ENCODE data around the gene ZNF644. TPM values are rescaled to one million over a fixed set of nuclear protein-coding genes. Genes with fewer than 3 reads are reported as not detected.
"Not testable (repeated sequence)": the region's sequence is repeated elsewhere in the genome, so short reads cannot be mapped to it uniquely, and the experiment has no call there.

Gene ZNF644
- total and polyA plus RNA-seq, 2 experiments from 2014 or later, result 37.9 to 43.6 TPM

DNA sequence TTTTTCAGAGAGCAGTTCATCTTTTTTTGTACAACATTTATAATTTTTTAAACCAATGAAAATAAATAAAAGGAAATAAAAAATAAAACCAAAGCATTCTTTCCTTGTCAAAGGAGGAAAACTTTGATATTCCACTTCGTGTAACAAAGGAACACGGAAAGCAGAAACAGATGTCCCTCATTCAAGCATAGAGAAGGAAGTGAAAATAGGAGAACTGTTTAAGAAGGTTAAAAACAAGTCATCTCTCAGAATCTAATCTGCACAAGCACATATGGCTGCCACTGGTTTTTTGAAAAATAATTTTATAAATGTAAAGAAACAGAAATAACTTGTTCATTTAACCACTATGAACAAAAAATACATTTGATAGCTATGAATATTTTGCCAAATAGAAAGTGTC is 35.9 kb upstream of the ZNF644 start:
- no peak for TF ChIP-seq CTCF (IDR thresholded peaks at IDR 0.05; ENCODE audit: low read depth, low read length)
- H3K27me3 ChIP-seq, result no peaks in the 10 kb centered on the region
- H3K4me1 ChIP-seq (ENCODE audit: low read depth), result no peaks in the 10 kb centered on the region
- H3K9me3 ChIP-seq (ENCODE audit: low read depth), result peaks cover 2% of the 10 kb centered on the region
- no peak overlapping the region for H3K4me3 ChIP-seq
- no peak overlapping the region for H3K27ac ChIP-seq
- no peak for DNase-seq (ENCODE audit: low read depth in 1 of 2, low spot score in 1 of 2)
- H3K36me3 ChIP-seq, result no peaks in the 10 kb centered on the region

DNA sequence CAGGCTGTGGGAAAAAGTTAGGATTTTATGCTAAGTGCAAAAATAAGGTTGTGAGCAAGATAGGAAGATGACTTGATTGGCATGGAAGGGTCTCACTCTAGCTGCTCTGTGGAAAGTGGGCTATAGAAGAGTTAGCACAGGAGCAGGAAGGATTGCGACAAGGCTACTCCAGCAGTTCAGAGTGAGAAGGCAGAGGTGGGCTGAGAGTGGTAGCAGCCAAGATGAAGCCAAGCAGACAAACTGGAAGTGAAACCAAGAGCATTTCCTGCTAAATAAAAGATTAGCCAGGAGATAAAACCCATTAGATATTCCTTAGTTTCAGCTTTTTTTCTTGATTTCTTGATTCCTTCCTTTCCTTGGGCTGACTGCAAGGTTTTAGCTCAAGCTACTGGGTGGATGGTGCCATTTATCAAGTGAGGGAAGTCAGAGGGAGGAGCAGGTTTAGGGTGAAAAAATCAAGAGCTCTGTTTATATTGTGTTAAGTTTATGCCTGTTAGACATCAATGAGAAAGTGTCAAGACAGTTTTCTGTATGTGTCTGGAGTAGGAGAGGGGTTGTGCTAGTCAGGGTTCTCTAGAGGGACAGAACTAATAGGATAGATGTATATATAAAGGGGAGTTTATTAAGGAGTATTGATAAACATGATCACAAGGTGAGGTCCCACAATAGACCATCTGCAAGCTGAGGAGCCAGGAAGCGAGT is 33.1 kb upstream of the ZNF644 start:
- H3K4me3 ChIP-seq, result no peak overlapping the region
- no peak overlapping the region for H3K27ac ChIP-seq
- no peak for DNase-seq (ENCODE audit: low read depth in 1 of 2, low spot score in 1 of 2)
- no peaks in the 10 kb centered on the region for H3K4me1 ChIP-seq (ENCODE audit: low read depth)
- H3K27me3 ChIP-seq, result no peaks in the 10 kb centered on the region
- H3K36me3 ChIP-seq, result no peaks in the 10 kb centered on the region
- TF ChIP-seq CTCF (IDR thresholded peaks at IDR 0.05; ENCODE audit: low read depth, low read length), result no peak
- H3K9me3 ChIP-seq (ENCODE audit: low read depth), result no peaks in the 10 kb centered on the region

GRCh38 chr1:91053630-91054029 is 31.8 kb upstream of the ZNF644 start:
- H3K36me3 ChIP-seq, result no peaks in the 10 kb centered on the region
- H3K4me1 ChIP-seq (ENCODE audit: low read depth), result no peaks in the 10 kb centered on the region
- no peak for DNase-seq (ENCODE audit: low read depth in 1 of 2, low spot score in 1 of 2)
- no peaks in the 10 kb centered on the region for H3K27me3 ChIP-seq
- H3K27ac ChIP-seq, result no peak overlapping the region
- no peak for TF ChIP-seq CTCF (IDR thresholded peaks at IDR 0.05; ENCODE audit: low read depth, low read length)
- no peaks in the 10 kb centered on the region for H3K9me3 ChIP-seq (ENCODE audit: low read depth)
- no peak overlapping the region for H3K4me3 ChIP-seq

DNA sequence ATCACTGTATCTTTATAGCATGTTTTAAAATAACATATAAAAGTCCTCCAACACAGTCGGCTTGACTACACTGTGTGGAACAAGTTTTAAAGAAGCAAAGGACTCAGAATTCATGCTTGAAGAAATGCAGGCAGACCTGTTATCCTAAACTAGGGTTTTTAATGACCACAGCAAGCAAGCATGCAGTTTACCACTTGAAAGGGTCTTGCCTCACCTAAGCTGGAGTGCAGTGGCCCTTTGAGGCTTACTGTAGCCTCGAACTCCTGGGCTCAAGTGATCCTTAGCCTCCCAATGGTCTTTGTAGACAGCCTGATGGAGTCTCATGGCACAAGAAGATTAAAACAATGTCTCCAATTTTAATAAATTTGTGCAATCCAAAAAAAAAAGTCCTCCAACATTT is 27.7 kb upstream of the ZNF644 start:
- not testable (repeated sequence) for H3K4me3 ChIP-seq; H3K4me1 ChIP-seq (ENCODE audit: low read depth); H3K27ac ChIP-seq; H3K27me3 ChIP-seq; H3K36me3 ChIP-seq; H3K9me3 ChIP-seq (ENCODE audit: low read depth); DNase-seq (ENCODE audit: low read depth in 1 of 2, low spot score in 1 of 2)

DNA sequence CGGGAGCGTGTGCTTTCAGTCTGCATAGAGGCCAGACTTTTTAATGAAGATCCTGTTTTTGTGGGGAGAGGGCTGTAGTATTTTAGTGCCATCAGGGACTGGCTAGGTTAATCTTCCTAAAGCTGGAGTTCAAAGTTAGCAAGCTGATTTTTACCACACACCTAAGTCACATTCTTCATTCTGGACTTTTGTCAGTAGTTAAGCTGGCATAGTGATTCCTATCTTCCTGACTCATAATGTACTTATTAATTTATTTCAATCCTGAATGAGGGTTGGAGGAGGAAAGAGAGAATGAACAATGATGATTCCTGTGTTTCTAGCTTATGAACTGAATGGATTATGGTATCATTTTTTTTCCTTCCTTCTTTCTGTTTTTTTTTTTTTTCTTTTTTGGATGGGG is 24.9 kb upstream of the ZNF644 start:
- no peaks in the 10 kb centered on the region for H3K4me1 ChIP-seq (ENCODE audit: low read depth)
- no peaks in the 10 kb centered on the region for H3K27me3 ChIP-seq
- H3K36me3 ChIP-seq, result no peaks in the 10 kb centered on the region
- TF ChIP-seq CTCF (IDR thresholded peaks at IDR 0.05; ENCODE audit: low read depth, low read length), result no peak
- H3K27ac ChIP-seq, result no peak overlapping the region
- peaks cover 2% of the 10 kb centered on the region for H3K9me3 ChIP-seq (ENCODE audit: low read depth)
- no peak for DNase-seq (ENCODE audit: low read depth in 1 of 2, low spot score in 1 of 2)
- H3K4me3 ChIP-seq, result no peak overlapping the region

DNA sequence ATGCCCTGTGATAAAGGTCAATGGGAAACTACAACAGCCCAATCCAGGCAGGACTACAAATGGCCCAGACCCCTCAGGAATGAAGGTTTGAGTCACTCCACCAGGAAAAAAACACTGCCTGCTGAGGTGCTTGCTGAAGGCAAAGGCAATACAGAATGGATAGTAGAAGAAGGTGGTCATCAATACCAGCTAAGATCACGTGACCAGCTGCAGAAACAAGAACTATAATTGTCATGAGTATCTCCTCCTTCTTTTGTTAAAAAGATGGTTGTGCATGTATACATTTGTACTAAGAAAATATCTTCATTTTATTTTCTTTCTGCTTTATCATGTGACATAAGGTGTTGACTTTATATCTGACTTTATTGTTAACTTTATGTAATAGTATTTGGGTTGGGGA is 23.4 kb upstream of the ZNF644 start:
- no peak for TF ChIP-seq CTCF (IDR thresholded peaks at IDR 0.05; ENCODE audit: low read depth, low read length)

DNA sequence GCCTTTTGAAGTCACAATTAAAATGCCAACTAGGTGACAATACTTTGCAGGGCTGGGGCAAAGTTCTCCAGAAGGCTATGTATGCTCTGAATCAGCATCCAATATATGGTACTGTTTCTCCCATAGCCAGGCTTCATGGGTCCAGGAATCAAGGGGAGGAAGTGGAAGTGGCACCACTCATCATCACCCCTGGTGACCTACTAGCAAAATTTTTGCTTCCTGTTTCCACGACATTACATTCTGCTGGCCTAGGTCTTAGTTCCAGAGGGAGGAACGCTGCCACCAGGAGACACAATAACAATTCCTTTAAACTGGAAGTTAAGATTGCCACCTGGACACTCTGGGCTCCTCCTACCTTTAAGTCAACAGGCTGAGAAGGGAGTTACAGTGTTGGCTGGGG is 22.9 kb upstream of the ZNF644 start:
- not testable (repeated sequence) for H3K4me1 ChIP-seq (ENCODE audit: low read depth); H3K27ac ChIP-seq; H3K4me3 ChIP-seq; H3K9me3 ChIP-seq (ENCODE audit: low read depth); H3K36me3 ChIP-seq; DNase-seq (ENCODE audit: low read depth in 1 of 2, low spot score in 1 of 2); H3K27me3 ChIP-seq

More for the DNA sequence above, 23.4 kb upstream of the ZNF644 start:
- H3K4me3 ChIP-seq, result no peak overlapping the region
- no peaks in the 10 kb centered on the region for H3K36me3 ChIP-seq
- H3K27ac ChIP-seq, result no peak overlapping the region
- H3K9me3 ChIP-seq (ENCODE audit: low read depth), result peaks cover 2% of the 10 kb centered on the region
- H3K4me1 ChIP-seq (ENCODE audit: low read depth), result no peaks in the 10 kb centered on the region
- no peaks in the 10 kb centered on the region for H3K27me3 ChIP-seq
- DNase-seq (ENCODE audit: low read depth in 1 of 2, low spot score in 1 of 2), result no peak

DNA sequence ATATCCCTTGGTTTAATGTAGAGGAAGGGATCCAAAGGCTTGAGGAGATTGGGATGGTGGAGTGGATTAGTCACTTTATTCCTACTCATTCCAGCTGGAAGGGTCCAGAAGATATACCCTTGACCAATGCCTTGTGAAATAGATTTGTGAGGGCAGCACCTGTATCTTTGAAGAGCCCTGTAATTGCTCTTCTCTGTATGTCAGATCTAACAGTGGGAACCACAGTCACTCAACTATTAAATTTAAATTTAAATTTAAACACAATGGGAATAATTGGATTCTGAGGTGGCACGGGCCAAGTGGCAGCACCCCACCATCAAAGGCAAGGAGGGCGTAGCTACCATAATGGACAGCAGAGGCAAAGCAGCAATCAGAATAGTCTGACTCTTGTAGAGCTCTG is 20.5 kb upstream of the ZNF644 start:
- H3K27ac ChIP-seq; H3K4me3 ChIP-seq; H3K36me3 ChIP-seq; DNase-seq (ENCODE audit: low read depth in 1 of 2, low spot score in 1 of 2); H3K4me1 ChIP-seq (ENCODE audit: low read depth); H3K9me3 ChIP-seq (ENCODE audit: low read depth); H3K27me3 ChIP-seq: not testable (repeated sequence)

All from cardiac muscle cell (in vitro differentiated cells and primary cell).